Uterus (tissue), 4 donors: ENCODE results near the gene PLD6. TPM values are rescaled to one million over a fixed set of nuclear protein-coding genes. Genes with fewer than 3 reads are reported as not detected.
"Not testable (repeated sequence)": the region's sequence is repeated elsewhere in the genome, so short reads cannot be mapped to it uniquely, and the experiment has no call there.

Experiments used
- DNase-seq, 2 donors: peaks; one replicate each; pipeline ENCODE4 v3.0.0-alpha.2; 2019 to 2020
- H3K27ac ChIP-seq, 2 donors: fragments of 200-600 bp; sonication (generic); 1 replicate in 1 of 2; 2 replicates in 1 of 2; pipeline ENCODE4 v1.5.1; 2016 to 2018
- H3K27me3 ChIP-seq, 2 donors: fragments of 200-600 bp; sonication (generic); one replicate each; pipeline ENCODE4 v1.5.1; 2018 to 2019; ENCODE audit warnings: control low read depth in 1 of 2
- H3K36me3 ChIP-seq, 2 donors: fragments of 200-600 bp; sonication (generic); one replicate each; pipeline ENCODE4 v1.5.1; 2019; ENCODE audit warnings: control low read depth in 1 of 2
- H3K4me1 ChIP-seq, 2 donors: fragments of 200-600 bp; sonication (generic); one replicate each; pipeline ENCODE4 v1.5.1; 2018 to 2019; ENCODE audit warnings: control low read depth in 1 of 2
- H3K4me3 ChIP-seq, 2 donors: fragments of 200-600 bp; sonication (generic); 1 replicate in 1 of 2; 2 replicates in 1 of 2; pipeline ENCODE4 v1.5.1; 2018 to 2019; ENCODE audit warnings: mild to moderate bottlenecking in 1 of 2
- H3K9me3 ChIP-seq, 2 donors: fragments of 200-600 bp; sonication (generic); one replicate each; pipeline ENCODE4 v1.5.1; 2019; ENCODE audit warnings: control low read depth in 1 of 2
- CTCF ChIP-seq, 4 experiments: fragments of 200-600 bp in 2 of 4; fragments of 450-650 bp in 2 of 4; sonication (generic) in 2 of 4; IDR thresholded peaks; one replicate each; pipeline ENCODE4 v1.5.1; 2016 to 2019; ENCODE audit warnings: antibody characterized with exemption in 4 of 4, mild to moderate bottlenecking in 2 of 4, moderate library complexity in 1 of 4
- POLR2A ChIP-seq, 2 donors: fragments of 450-650 bp; IDR thresholded peaks; one replicate each; pipeline ENCODE4 v1.6.1; 2016; ENCODE audit warnings: antibody characterized with exemption in 2 of 2, mild to moderate bottlenecking in 1 of 2, moderate library complexity in 1 of 2
- intact Hi-C: fragments of 100-400 bp; cut with DNase I; formaldehyde crosslinking; loops from one replicate; pipeline ENCODE4 v1.15.1; 2023; ENCODE audit warnings: low total_unique reads
- total RNA-seq, 4 donors: library from RNA; depleted of rRNA in 3 of 4; stranded (reverse); fragments of >200 nt in 3 of 4; gene quantifications; one replicate each; pipeline versions ENCODE4 v1.1.0 to v1.2.4, GENCODE V29; 2014 to 2023
- donor health status: DM: yes; HTN: yes; CAD: no.

The PLD6 gene
- total RNA-seq: 1 to 10 TPM in 3 of 4 donors, under 1 TPM in 1; 0.77 to 8.1 (median 5.0) TPM

- Histone ChIP-seq H3K4me3 (peak within 1 kb of the TSS; percentile 34 to 48), H3K27me3 (no peaks in the 10 kb centered on the region), H3K36me3 (no peaks in the 10 kb centered on the region), H3K27ac (peak within 1 kb of the TSS; percentile 80 to 86), H3K9me3 (no peaks in the 10 kb centered on the region), H3K4me1 (peaks cover 0 to 17% of the 10 kb centered on the region in 2 donors)
- DNase-seq: peak; percentile 79 to 82
- TF ChIP-seq CTCF (IDR thresholded peaks at IDR 0.05) (no peak), POLR2A (IDR thresholded peaks at IDR 0.05) (peak in 1 of 2 donors; percentile 42)
- intact Hi-C loops: no loop called here
Observed at GRCh38 chr17:17206124-17206912, at the start of gene PLD6. PLD6 (minus strand) TSS chr17:17206333; CDS start chr17:17206286, 47 bp downstream.

GRCh38 chr17:17255689-17256088 is 49.6 kb upstream of the PLD6 start:
- H3K4me3 ChIP-seq, H3K27me3 ChIP-seq, intact Hi-C loops, H3K9me3 ChIP-seq, H3K36me3 ChIP-seq, H3K27ac ChIP-seq, H3K4me1 ChIP-seq, DNase-seq: not testable (repeated sequence)

GRCh38 chr17:17254036-17254435 is 47.9 kb upstream of the PLD6 start:
- Histone ChIP-seq H3K4me3 (no peak overlapping the region), H3K27me3 (no peaks in the 10 kb centered on the region), H3K4me1 (no peaks in the 10 kb centered on the region), H3K27ac (no peak overlapping the region), H3K36me3 (no peaks in the 10 kb centered on the region), H3K9me3 (no peaks in the 10 kb centered on the region)
- TF ChIP-seq CTCF (IDR thresholded peaks at IDR 0.05) (no peak), POLR2A (IDR thresholded peaks at IDR 0.05) (no peak)
- DNase-seq: no peak
- intact Hi-C loops: no loop called here

GRCh38 chr17:17253406-17253805 is 47.3 kb upstream of the PLD6 start:
- intact Hi-C loops: no loop called here
- H3K27ac ChIP-seq: no peak overlapping the region
- H3K4me1 ChIP-seq: no peaks in the 10 kb centered on the region
- no peaks in the 10 kb centered on the region for H3K36me3 ChIP-seq
- TF ChIP-seq POLR2A (IDR thresholded peaks at IDR 0.05) (no peak), CTCF (IDR thresholded peaks at IDR 0.05) (no peak)
- no peak overlapping the region for H3K4me3 ChIP-seq
- no peaks in the 10 kb centered on the region for H3K9me3 ChIP-seq
- H3K27me3 ChIP-seq: no peaks in the 10 kb centered on the region
- DNase-seq: no peak

GRCh38 chr17:17252149-17252661 is 46.1 kb upstream of the PLD6 start:
- intact Hi-C loops: no loop called here
- DNase-seq: no peak
- Histone ChIP-seq H3K27me3 (no peaks in the 10 kb centered on the region), H3K36me3 (no peaks in the 10 kb centered on the region), H3K27ac (no peak overlapping the region), H3K4me1 (no peaks in the 10 kb centered on the region), H3K9me3 (no peaks in the 10 kb centered on the region), H3K4me3 (no peak overlapping the region)
- TF ChIP-seq CTCF (IDR thresholded peaks at IDR 0.05): no peak
